ENCODE measurements around the gene NKAPD1.

GRCh38 chr11:112118176-112118575, 44.1 kb downstream of the NKAPD1 start:
- TF ChIP-seq POLR2A (IDR thresholded peaks at IDR 0.05; ENCODE audit: low read depth, low read length) (no peak), CTCF (IDR thresholded peaks at IDR 0.05; ENCODE audit: extremely low read depth in 1 of 2, insufficient read depth in 1 of 2, low read depth in 1 of 2, low read length in 2 of 2) (no peak), MYC (IDR thresholded peaks at IDR 0.05; ENCODE audit: low read depth, low read length) (no peak)
